Nephron progenitor cell (in vitro differentiated cells): ENCODE results near the gene BBS1.

ENCODE experiments used
- DNase-seq: peaks from one replicate; pipeline ENCODE4 v3.0.0; 2021
- H3K27ac Mint-ChIP-seq: 2 replicates; pipeline ENCODE4 v1.8.0; 2021; ENCODE audit warnings: mild to moderate bottlenecking, moderate library complexity, mixed read lengths
- H3K27me3 Mint-ChIP-seq: 2 replicates; pipeline ENCODE4 v1.8.0; 2021; ENCODE audit warnings: mild to moderate bottlenecking, low read depth, mixed read lengths; ENCODE audit not compliant: poor library complexity
- H3K36me3 Mint-ChIP-seq: 2 replicates; pipeline ENCODE4 v1.8.0; 2021; ENCODE audit warnings: low read depth, mixed read lengths
- H3K4me1 Mint-ChIP-seq: 2 replicates; pipeline ENCODE4 v1.8.0; 2021; ENCODE audit warnings: mixed read lengths
- H3K4me3 Mint-ChIP-seq: 2 replicates; pipeline ENCODE4 v1.8.0; 2021; ENCODE audit warnings: mild to moderate bottlenecking, moderate library complexity, mixed read lengths
- H3K9me3 Mint-ChIP-seq: 2 replicates; pipeline ENCODE4 v1.8.0; 2021; ENCODE audit warnings: mild to moderate bottlenecking, moderate library complexity, mixed read lengths
- CTCF ChIP-seq: fragments of 200-600 bp; sonication (generic); IDR thresholded peaks from 2 replicates; pipeline ENCODE4 v1.5.0; 2021; ENCODE audit warnings: antibody characterized with exemption

BBS1 gene

GRCh38 chr11:66561178-66561974, 50.9 kb downstream of the BBS1 start:
- no peaks in the 10 kb centered on the region for H3K27me3 Mint-ChIP-seq
- H3K4me1 Mint-ChIP-seq = peaks cover 8% of the 10 kb centered on the region
- no peak for TF ChIP-seq CTCF
- DNase-seq = no peak
- no peak overlapping the region for H3K4me3 Mint-ChIP-seq
- H3K36me3 Mint-ChIP-seq = peaks cover 29% of the 10 kb centered on the region
- H3K9me3 Mint-ChIP-seq = no peaks in the 10 kb centered on the region
- H3K27ac Mint-ChIP-seq = no peak overlapping the region

- no peaks in the 10 kb centered on the region for H3K9me3 Mint-ChIP-seq
- no peak overlapping the region for H3K27ac Mint-ChIP-seq
- TF ChIP-seq CTCF = no peak
- peaks cover 8% of the 10 kb centered on the region for H3K4me1 Mint-ChIP-seq
- DNase-seq = no peak
- H3K27me3 Mint-ChIP-seq = no peaks in the 10 kb centered on the region
- peaks cover 28% of the 10 kb centered on the region for H3K36me3 Mint-ChIP-seq
- no peak overlapping the region for H3K4me3 Mint-ChIP-seq
These were observed 51.5 kb downstream of the BBS1 start for GRCh38 chr11:66561975-66562248.

GRCh38 chr11:66562275-66562674, 51.8 kb downstream of the BBS1 start:
- H3K4me3 Mint-ChIP-seq = no peak overlapping the region
- TF ChIP-seq CTCF = no peak
- no peak overlapping the region for H3K27ac Mint-ChIP-seq
- peaks cover 25% of the 10 kb centered on the region for H3K36me3 Mint-ChIP-seq
- H3K9me3 Mint-ChIP-seq = no peaks in the 10 kb centered on the region
- H3K4me1 Mint-ChIP-seq = peaks cover 8% of the 10 kb centered on the region
- DNase-seq = no peak
- H3K27me3 Mint-ChIP-seq = peaks cover under 1% of the 10 kb centered on the region

- TF ChIP-seq CTCF = no peak
- H3K36me3 Mint-ChIP-seq = peaks cover 22% of the 10 kb centered on the region
- DNase-seq = no peak
- no peak overlapping the region for H3K4me3 Mint-ChIP-seq
- H3K4me1 Mint-ChIP-seq = peaks cover 8% of the 10 kb centered on the region
- H3K27ac Mint-ChIP-seq = no peak overlapping the region
- no peaks in the 10 kb centered on the region for H3K9me3 Mint-ChIP-seq
- H3K27me3 Mint-ChIP-seq = peaks cover 3% of the 10 kb centered on the region
These were observed 52.6 kb downstream of the BBS1 start for GRCh38 chr11:66562907-66563583.

DNA sequence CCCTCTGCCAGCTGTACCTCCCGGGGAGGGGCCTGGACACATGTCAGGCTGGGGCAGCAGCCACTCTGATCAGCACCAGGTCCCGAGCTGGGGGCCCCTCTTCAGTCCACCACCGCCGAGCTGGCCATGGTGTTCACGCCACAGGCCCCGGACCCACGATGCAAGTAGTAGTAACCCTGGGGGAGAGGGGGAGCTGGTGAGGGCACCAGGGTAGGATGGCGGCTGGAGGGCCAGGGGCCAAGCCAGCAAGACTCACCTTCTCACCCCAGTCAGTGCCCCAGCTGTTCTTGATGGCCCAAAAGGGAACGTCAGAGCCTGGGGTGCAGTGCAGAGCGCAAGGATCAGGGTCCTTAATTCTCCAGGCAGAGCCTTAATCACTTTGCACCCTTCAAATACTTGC, 53.4 kb downstream of the BBS1 start:
- Mint-ChIP-seq H3K27me3 (peaks cover 3% of the 10 kb centered on the region), H3K9me3 (no peaks in the 10 kb centered on the region), H3K4me1 (peaks cover 8% of the 10 kb centered on the region), H3K4me3 (no peak overlapping the region), H3K27ac (no peak overlapping the region), H3K36me3 (peaks cover 17% of the 10 kb centered on the region)
- no peak for TF ChIP-seq CTCF
- DNase-seq = no peak

DNA sequence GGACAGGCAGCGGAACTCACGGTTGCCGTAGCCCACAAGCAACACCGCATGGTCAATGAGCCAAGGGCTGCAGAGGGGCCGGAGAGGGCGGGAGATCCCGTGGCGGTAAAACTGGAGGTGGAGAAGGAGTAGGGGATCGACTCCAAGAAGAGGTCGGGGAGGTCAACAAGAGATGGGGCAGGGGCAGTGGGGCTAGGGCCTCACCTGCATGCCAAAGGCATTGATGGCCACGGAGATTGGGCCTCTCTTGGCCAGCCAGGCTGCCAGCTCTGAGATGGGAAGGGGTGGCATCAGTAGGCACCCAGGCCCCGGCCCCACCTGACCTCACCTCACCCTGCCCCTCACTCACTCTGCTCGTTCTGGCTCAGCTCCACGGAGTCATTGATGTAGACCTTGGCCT, 54.1 kb downstream of the BBS1 start:
- H3K9me3 Mint-ChIP-seq = no peaks in the 10 kb centered on the region
- peaks cover 15% of the 10 kb centered on the region for H3K36me3 Mint-ChIP-seq

More for the DNA sequence above, 54.1 kb downstream of the BBS1 start:
- Mint-ChIP-seq H3K27ac (no peak overlapping the region), H3K4me3 (no peak overlapping the region), H3K4me1 (peaks cover 8% of the 10 kb centered on the region), H3K27me3 (peaks cover 3% of the 10 kb centered on the region)
- no peak for DNase-seq
- TF ChIP-seq CTCF = no peak
